Common myeloid progenitor, CD34-positive (primary cell): ENCODE data around the gene S100A3.
"Not testable (repeated sequence)": the region's sequence is repeated elsewhere in the genome, so short reads cannot be mapped to it uniquely, and the experiment has no call there.

Experiments
- CTCF ChIA-PET: fragments of 350-600 bp; sonication (Branson Sonifier 250); formaldehyde crosslinking; loops from one replicate; lab custom pipeline; 2021; ENCODE audit warnings: antibody characterized with exemption; lab: Charles Lee
- POLR2A ChIA-PET: fragments of 350-600 bp; sonication (Branson Sonifier 250); formaldehyde crosslinking; loops from one replicate; lab custom pipeline; 2021; ENCODE audit warnings: antibody characterized with exemption; lab: Charles Lee
- DNase-seq, 3 donors: peaks; one replicate each; pipeline versions ENCODE4 v3.0.0 to v3.0.0-alpha.2; 2013
- H3K27ac ChIP-seq, 2 experiments: 1 replicate in 1 of 2; 2 replicates in 1 of 2; pipeline ENCODE4 v1.7.0; 2013; ENCODE audit warnings: inconsistent platforms in 2 of 2, low read length in 2 of 2, mild to moderate bottlenecking in 2 of 2, low read depth in 1 of 2, moderate library complexity in 1 of 2; ENCODE audit not compliant: severe bottlenecking in 2 of 2, insufficient read depth in 1 of 2, poor library complexity in 1 of 2
- H3K27me3 ChIP-seq, 5 experiments: replicated peaks in 2 of 5; 1 replicate in 3 of 5; 2 replicates in 2 of 5; pipeline versions ENCODE4 v1.6.1 to v1.7.0; 2013; ENCODE audit warnings: low read length in 4 of 5, mild to moderate bottlenecking in 2 of 5, moderate library complexity in 2 of 5, inconsistent platforms in 1 of 5; ENCODE audit not compliant: insufficient read depth in 5 of 5, control insufficient read depth in 4 of 5
- H3K36me3 ChIP-seq, 4 experiments: 1 replicate in 2 of 4; 2 replicates in 2 of 4; pipeline versions ENCODE4 v1.6.1 to v1.7.0; 2013; ENCODE audit warnings: low read length in 3 of 4, control low read depth in 1 of 4, mild to moderate bottlenecking in 1 of 4; ENCODE audit not compliant: control insufficient read depth in 4 of 4, insufficient read depth in 4 of 4
- H3K4me1 ChIP-seq, 4 experiments: 1 replicate in 3 of 4; 2 replicates in 1 of 4; pipeline versions ENCODE4 v1.6.1 to v1.7.1; 2013; ENCODE audit warnings: low read length in 3 of 4, mild to moderate bottlenecking in 3 of 4, control low read depth in 1 of 4, inconsistent platforms in 1 of 4, moderate library complexity in 1 of 4; ENCODE audit not compliant: control insufficient read depth in 4 of 4, insufficient read depth in 4 of 4; ENCODE audit errors: control extremely low read depth in 1 of 4
- H3K4me3 ChIP-seq, 7 experiments: 1 replicate in 4 of 7; 2 replicates in 3 of 7; pipeline versions ENCODE4 v1.5.1 to v1.7.0; 2013; ENCODE audit warnings: mild to moderate bottlenecking in 7 of 7, low read length in 6 of 7, moderate library complexity in 6 of 7, inconsistent platforms in 2 of 7, low read depth in 2 of 7, control low read depth in 1 of 7; ENCODE audit not compliant: insufficient read depth in 4 of 7, control insufficient read depth in 1 of 7; ENCODE audit errors: extremely low read depth in 1 of 7
- H3K9me3 ChIP-seq, 5 experiments: 1 replicate in 4 of 5; 2 replicates in 1 of 5; pipeline versions ENCODE4 v1.6.1 to v1.7.1; 2013; ENCODE audit warnings: low read length in 4 of 5, mild to moderate bottlenecking in 2 of 5, inconsistent platforms in 1 of 5, low read depth in 1 of 5, moderate library complexity in 1 of 5; ENCODE audit not compliant: control insufficient read depth in 4 of 5, insufficient read depth in 2 of 5; ENCODE audit errors: control extremely low read depth in 1 of 5
- WGBS: methylation state at CpG from one replicate; pipeline ENCODE4 v1.1.5; 2013; ENCODE audit not compliant: insufficient coverage; 5-methylcytosine and 5-hydroxymethylcytosine counted together

The S100A3 gene

GRCh38 chr1:153578490-153578889 is 29.4 kb upstream of the S100A3 start:
- Histone ChIP-seq H3K4me1 (peaks cover under 1 to 4% (median 1%) of the 10 kb centered on the region in 4 experiments), H3K4me3 (no peak overlapping the region), H3K27me3 (peaks cover 0 to 8% (median 0%) of the 10 kb centered on the region in 5 experiments), H3K27ac (no peak overlapping the region), H3K9me3 (no peaks in the 10 kb centered on the region), H3K36me3 (no peaks in the 10 kb centered on the region)
- ChIA-PET CTCF (interaction anchor here (1.3 to 3.1 kb wide), 6 partner anchors 8 to 52 kb away, joined by 4 to 22 read pairs (median 5); no protein-coding TSS in a partner anchor), POLR2A (no interaction called here)
- DNase-seq: no peak

GRCh38 chr1:153577624-153578051 is 28.6 kb upstream of the S100A3 start:
- DNase-seq: no peak
- Histone ChIP-seq H3K27ac (no peak overlapping the region), H3K27me3 (peaks cover 0 to 8% (median 0%) of the 10 kb centered on the region in 5 experiments), H3K4me3 (no peak overlapping the region), H3K9me3 (no peaks in the 10 kb centered on the region), H3K36me3 (no peaks in the 10 kb centered on the region), H3K4me1 (peaks cover 6 to 13% (median 10%) of the 10 kb centered on the region in 4 experiments)
- ChIA-PET POLR2A (no interaction called here), CTCF (interaction anchor here (0.8 to 3.1 kb wide), 15 partner anchors 8 to 67 kb away, joined by 3 to 22 read pairs (median 4); partner anchors contain the start of genes S100A13 and S100A14)
- WGBS: 87% methylated on average over 7 of the region's 9 CpGs

- peak in 2 of 3 donors; percentile 24 to 37 for DNase-seq
- H3K4me3 ChIP-seq: no peak overlapping the region
- no peaks in the 10 kb centered on the region for H3K36me3 ChIP-seq
- peaks cover 7 to 15% (median 12%) of the 10 kb centered on the region in 4 experiments for H3K4me1 ChIP-seq
- no peaks in the 10 kb centered on the region for H3K9me3 ChIP-seq
- CTCF ChIA-PET: interaction anchor here (0.9 to 3.1 kb wide), 15 partner anchors 9 to 95 kb away, joined by 3 to 22 read pairs (median 4); partner anchors contain the start of genes S100A13 and S100A14
- H3K27ac ChIP-seq: no peak overlapping the region
- POLR2A ChIA-PET: no interaction called here
- peaks cover 0 to 8% (median 0%) of the 10 kb centered on the region in 5 experiments for H3K27me3 ChIP-seq
- WGBS: 44% methylated on average over 4 of the region's 4 CpGs
These were observed 28.1 kb upstream of the S100A3 start for GRCh38 chr1:153577138-153577537.

- CTCF ChIA-PET: interaction anchor here (1.3 to 3.1 kb wide), 3 partner anchors 21 to 51 kb away, joined by 5 to 22 read pairs (median 10); partner anchors contain the start of gene S100A13
- POLR2A ChIA-PET, H3K9me3 ChIP-seq, H3K27ac ChIP-seq, H3K27me3 ChIP-seq, H3K4me3 ChIP-seq, H3K36me3 ChIP-seq, DNase-seq: not testable (repeated sequence)
- H3K4me1 ChIP-seq: peaks cover 7 to 19% (median 12%) of the 10 kb centered on the region in 4 experiments
- WGBS: 100% methylated on average over 1 of the region's 10 CpGs
These were observed 26.4 kb upstream of the S100A3 start for GRCh38 chr1:153575497-153575896.

- POLR2A ChIA-PET, H3K36me3 ChIP-seq, DNase-seq, H3K4me3 ChIP-seq, H3K27me3 ChIP-seq, H3K27ac ChIP-seq, H3K9me3 ChIP-seq: not testable (repeated sequence)
- CTCF ChIA-PET: interaction anchor here (1.3 to 1.6 kb wide), 2 partner anchors 21 to 51 kb away, joined by 5 to 10 read pairs; partner anchors contain the start of gene S100A13
- 99% methylated on average over 12 of the region's 35 CpGs for WGBS
- peaks cover 7 to 19% (median 12%) of the 10 kb centered on the region in 4 experiments for H3K4me1 ChIP-seq
These were observed 26.0 kb upstream of the S100A3 start for GRCh38 chr1:153575081-153575491.

GRCh38 chr1:153573351-153573750 is 24.3 kb upstream of the S100A3 start:
- Histone ChIP-seq H3K36me3 (no peaks in the 10 kb centered on the region), H3K27me3 (peaks cover 0 to 5% (median 0%) of the 10 kb centered on the region in 5 experiments), H3K4me3 (no peak overlapping the region), H3K9me3 (no peaks in the 10 kb centered on the region), H3K4me1 (peaks cover 7 to 26% (median 17%) of the 10 kb centered on the region in 4 experiments), H3K27ac (no peak overlapping the region)
- ChIA-PET POLR2A (interaction anchor here (1.0 to 1.9 kb wide), 3 partner anchors 25 to 45 kb away, joined by 3 to 6 read pairs (median 4); partner anchors contain the start of gene S100A14), CTCF (interaction anchor here (0.8 to 7.5 kb wide), 19 partner anchors 10 to 416 kb away, joined by 3 to 262 read pairs (median 8); partner anchors contain the start of genes S100A1, S100A13, S100A14 and S100A16)
- DNase-seq: peak in 2 of 3 donors; percentile 50 to 52
- WGBS: 70% methylated on average over 2 of the region's 3 CpGs

GRCh38 chr1:153572569-153573015 is 23.5 kb upstream of the S100A3 start:
- Histone ChIP-seq H3K36me3 (no peaks in the 10 kb centered on the region), H3K9me3 (no peaks in the 10 kb centered on the region), H3K27me3 (peaks cover 0 to 1% (median 0%) of the 10 kb centered on the region in 5 experiments), H3K4me1 (peaks cover 7 to 33% (median 23%) of the 10 kb centered on the region in 4 experiments), H3K4me3 (peak overlapping the region in 1 of 7 experiments; percentile 18), H3K27ac (no peak overlapping the region)
- DNase-seq: peak; percentile 79 to 80 (median 79)
- CTCF ChIA-PET: interaction anchor here (0.8 to 7.5 kb wide), 39 partner anchors 9 to 417 kb away, joined by 3 to 262 read pairs (median 6); partner anchors contain the start of genes CHTOP, S100A1, S100A13 and S100A14
- POLR2A ChIA-PET: interaction anchor here (1.0 to 1.9 kb wide), 3 partner anchors 26 to 46 kb away, joined by 3 to 6 read pairs (median 4); partner anchors contain the start of gene S100A14
- WGBS: 0% methylated on average over 3 of the region's 3 CpGs
